RWPE1 (cell line): ENCODE results near the gene FGF3.

ENCODE experiments used
- CTCF ChIA-PET: fragments of 350-600 bp; sonication (Branson Sonifier 250); formaldehyde crosslinking; extraction: SDS; loops from one replicate; lab custom pipeline; 2021; lab: Yijun Ruan, JAX
- POLR2A ChIA-PET: fragments of 400-600 bp; formaldehyde crosslinking; extraction: SDS; loops from one replicate; lab custom pipeline; 2020; ENCODE audit warnings: antibody characterized with exemption; ENCODE audit not compliant: low non-redundant PET; lab: Yijun Ruan, JAX
- DNase-seq: peaks from one replicate; pipeline ENCODE4 v3.0.0; 2012; ENCODE audit warnings: low spot score
- H3K27ac ChIP-seq: fragments of 450-650 bp; 2 replicates; pipeline ENCODE4 v1.5.1; 2017
- TF ChIP-seq, protein P1 (sequence below): fragments of 450-650 bp; conservative IDR thresholded peaks from 2 replicates; pipeline ENCODE4 v1.5.1; 2017; ENCODE audit warnings: low read depth, mild to moderate bottlenecking

FGF3 gene

DNA sequence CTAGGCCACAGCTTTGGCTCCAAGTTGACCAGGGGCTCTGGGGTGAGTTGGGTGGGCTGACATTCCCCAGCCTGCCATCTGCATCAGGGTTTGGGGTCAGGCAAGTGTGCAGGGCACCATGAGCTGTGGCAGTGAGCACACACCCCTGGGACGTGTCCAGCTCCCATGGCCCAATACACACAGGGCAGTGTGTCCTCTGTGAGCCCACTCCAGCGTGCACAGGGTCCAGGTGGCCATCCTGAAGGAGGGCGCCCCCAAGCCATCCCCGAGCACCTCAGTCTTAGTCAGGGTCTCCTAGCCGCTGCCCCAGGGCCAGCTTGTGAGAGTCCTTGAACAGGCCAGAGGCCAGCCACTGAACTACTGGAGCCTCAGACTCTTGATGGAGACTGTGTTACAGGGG, 1.2 kb upstream of the FGF3 start:
- DNase-seq, result no peak
- ChIA-PET POLR2A (no interaction called here), CTCF (no interaction called here)
- no peak overlapping the region for H3K27ac ChIP-seq
- TF ChIP-seq, protein P1, sequence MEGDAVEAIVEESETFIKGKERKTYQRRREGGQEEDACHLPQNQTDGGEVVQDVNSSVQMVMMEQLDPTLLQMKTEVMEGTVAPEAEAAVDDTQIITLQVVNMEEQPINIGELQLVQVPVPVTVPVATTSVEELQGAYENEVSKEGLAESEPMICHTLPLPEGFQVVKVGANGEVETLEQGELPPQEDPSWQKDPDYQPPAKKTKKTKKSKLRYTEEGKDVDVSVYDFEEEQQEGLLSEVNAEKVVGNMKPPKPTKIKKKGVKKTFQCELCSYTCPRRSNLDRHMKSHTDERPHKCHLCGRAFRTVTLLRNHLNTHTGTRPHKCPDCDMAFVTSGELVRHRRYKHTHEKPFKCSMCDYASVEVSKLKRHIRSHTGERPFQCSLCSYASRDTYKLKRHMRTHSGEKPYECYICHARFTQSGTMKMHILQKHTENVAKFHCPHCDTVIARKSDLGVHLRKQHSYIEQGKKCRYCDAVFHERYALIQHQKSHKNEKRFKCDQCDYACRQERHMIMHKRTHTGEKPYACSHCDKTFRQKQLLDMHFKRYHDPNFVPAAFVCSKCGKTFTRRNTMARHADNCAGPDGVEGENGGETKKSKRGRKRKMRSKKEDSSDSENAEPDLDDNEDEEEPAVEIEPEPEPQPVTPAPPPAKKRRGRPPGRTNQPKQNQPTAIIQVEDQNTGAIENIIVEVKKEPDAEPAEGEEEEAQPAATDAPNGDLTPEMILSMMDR, result no peak

DNA sequence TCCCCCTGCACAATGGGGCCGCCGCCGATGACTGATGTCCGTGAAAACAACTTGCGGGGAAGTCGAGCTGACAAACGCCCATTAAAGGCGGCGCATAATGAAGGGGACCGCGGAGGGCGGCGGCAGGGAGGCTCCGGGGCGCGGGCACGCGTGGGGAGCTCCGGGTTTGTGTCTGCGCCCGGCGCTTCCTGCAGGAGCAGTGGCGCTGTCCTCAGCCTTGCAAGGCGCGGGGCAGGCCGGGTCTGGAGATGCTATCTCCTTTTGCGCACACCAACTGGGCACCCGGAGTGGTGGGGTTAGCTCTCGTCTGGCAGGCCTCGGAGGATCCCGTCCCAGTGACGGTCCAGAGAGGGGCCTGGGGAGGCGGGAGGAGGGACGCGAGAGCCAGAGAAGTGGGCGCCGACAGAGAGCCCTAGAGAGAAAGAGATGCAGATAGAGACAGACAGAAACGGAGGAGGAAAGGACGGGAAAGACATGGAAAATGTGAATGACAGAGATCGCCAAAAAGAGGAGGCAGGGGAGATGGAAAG, 390 bp upstream of the FGF3 start:
- TF ChIP-seq, protein P1, result no peak
- H3K27ac ChIP-seq, result no peak overlapping the region
- CTCF ChIA-PET, result interaction anchor here (0.6 to 0.7 kb wide), 2 partner anchors 23 to 361 kb away, joined by 3 read pairs; no protein-coding TSS in a partner anchor
- DNase-seq, result no peak
- POLR2A ChIA-PET, result no interaction called here

DNA sequence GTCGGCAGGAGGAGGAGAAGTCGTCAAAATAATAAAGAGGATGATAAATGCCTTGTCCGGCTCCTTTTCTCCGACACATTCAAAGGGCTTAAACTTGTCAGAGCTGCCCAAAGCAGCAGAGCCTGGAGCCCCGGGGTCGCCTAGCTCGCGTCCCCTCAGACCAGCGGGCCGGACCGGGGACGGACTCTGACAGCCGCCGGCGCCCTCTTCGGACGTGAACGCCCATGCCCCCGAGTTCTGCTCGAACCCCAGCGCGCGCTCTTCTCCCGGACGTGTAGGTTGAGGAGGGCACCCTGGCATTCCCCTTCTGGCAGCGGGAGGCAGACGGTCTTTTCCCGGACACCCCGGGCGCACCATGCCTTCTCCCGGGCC, 999 bp downstream of the FGF3 start:
- ChIA-PET CTCF (interaction anchor here (0.5 to 0.6 kb wide), 2 partner anchors 114 to 611 kb away, joined by 3 to 6 read pairs; no protein-coding TSS in a partner anchor), POLR2A (no interaction called here)
- no peak overlapping the region for H3K27ac ChIP-seq
- no peak for DNase-seq
- TF ChIP-seq, protein P1, result no peak

DNA sequence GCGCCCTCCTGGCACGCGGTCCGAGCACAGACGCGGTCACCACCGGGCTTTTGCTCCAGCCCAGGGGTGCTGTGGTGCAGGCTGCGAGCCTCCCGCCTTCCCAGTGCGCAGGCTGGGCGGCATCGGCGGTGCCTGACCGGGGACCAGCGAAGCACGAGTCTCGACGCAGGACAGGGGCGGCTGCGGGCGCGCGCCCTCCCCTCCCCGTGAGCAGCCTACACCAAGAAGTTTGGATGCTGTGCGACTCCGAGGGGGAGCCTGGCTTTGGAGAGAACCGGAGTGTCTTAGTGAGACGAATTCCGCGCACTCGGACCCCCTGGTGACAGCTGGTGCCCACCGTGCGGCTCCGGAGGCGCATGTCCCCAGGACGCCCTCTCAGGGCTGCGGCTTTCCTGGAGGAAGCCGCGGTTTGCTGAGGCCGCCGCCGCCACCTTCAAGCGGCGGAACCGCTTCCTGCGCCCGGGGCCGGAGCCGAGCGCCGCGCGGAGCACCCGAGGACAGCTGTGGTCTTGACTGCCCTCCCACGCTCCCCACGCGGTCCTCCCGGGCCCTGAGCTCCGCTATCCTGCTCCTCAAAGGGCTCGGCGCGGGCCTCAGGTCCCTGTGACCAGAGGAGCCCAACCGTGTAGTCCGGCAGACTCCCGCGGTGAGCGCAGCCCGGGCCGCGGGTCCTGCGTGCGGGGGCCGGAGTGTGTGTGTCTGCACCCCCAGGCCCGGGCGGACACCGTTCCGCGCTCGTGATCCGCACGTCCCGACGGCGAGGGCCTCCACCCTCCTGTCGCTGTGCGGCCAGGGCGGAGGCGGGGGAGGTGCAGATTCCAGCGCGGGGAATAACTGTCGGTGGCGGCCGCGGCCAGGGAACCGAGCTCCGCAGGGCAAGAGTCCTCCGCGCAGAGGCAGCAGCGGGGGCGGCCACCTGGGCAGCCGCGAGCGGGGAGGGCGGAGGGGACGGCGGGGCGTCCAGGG, 1.7 kb downstream of the FGF3 start:
- TF ChIP-seq, protein P1, result no peak
- ChIA-PET POLR2A (no interaction called here), CTCF (interaction anchor here (0.5 to 0.6 kb wide), 2 partner anchors 115 to 612 kb away, joined by 3 to 6 read pairs; no protein-coding TSS in a partner anchor)
- no peak overlapping the region for H3K27ac ChIP-seq
- no peak for DNase-seq

DNA sequence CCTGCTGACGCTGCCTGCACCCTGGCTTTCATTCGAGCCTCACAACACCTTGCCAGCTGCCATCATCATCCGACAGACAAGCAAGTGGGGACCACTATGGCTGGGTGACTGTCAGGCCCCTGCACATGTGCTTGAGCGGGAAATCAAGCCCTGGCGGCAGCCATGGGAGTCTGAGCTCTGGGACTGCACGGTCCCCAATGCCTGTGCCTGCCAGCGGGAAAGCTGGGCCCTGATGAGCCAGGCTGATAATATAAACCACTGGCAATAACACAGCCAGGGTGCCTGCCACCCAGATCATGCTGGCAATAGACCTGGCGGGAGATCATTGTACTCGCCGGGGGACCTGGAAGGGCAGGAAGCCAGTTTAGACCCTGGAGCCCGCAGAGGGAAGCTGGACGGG, 2.5 kb downstream of the FGF3 start:
- no peak for DNase-seq
- ChIA-PET POLR2A (no interaction called here), CTCF (interaction anchor here (0.7 kb wide), 1 partner anchor 15 kb away, joined by 4 read pairs; no protein-coding TSS in a partner anchor)
- TF ChIP-seq, protein P1, result no peak
- H3K27ac ChIP-seq, result no peak overlapping the region

DNA sequence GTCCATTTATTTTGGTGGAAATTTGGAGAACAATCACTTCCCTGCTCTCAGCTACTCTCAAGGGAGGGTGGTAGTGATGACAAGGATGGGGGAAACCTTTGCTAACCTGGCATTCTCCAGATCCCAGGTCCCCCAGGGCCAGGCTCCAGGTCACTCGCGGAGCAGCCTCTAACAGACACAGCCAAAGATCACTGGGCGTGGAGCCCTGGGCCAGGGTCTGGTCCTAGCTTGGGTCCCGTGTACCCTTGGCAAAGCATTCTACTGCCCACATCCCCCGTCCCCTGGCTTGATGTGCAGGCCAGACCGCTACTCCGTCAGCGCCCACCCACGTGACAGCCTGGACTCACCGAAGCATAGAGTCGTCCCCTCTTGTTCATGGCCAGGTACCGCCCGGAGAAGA, 3.2 kb downstream of the FGF3 start:
- TF ChIP-seq, protein P1, result no peak
- ChIA-PET CTCF (interaction anchor here (0.8 kb wide), 1 partner anchor 10 kb away, joined by 3 read pairs; no protein-coding TSS in a partner anchor), POLR2A (no interaction called here)
- no peak for DNase-seq
- H3K27ac ChIP-seq, result no peak overlapping the region
